ENCODE data around the gene CUL7.

Gene CUL7

DNA sequence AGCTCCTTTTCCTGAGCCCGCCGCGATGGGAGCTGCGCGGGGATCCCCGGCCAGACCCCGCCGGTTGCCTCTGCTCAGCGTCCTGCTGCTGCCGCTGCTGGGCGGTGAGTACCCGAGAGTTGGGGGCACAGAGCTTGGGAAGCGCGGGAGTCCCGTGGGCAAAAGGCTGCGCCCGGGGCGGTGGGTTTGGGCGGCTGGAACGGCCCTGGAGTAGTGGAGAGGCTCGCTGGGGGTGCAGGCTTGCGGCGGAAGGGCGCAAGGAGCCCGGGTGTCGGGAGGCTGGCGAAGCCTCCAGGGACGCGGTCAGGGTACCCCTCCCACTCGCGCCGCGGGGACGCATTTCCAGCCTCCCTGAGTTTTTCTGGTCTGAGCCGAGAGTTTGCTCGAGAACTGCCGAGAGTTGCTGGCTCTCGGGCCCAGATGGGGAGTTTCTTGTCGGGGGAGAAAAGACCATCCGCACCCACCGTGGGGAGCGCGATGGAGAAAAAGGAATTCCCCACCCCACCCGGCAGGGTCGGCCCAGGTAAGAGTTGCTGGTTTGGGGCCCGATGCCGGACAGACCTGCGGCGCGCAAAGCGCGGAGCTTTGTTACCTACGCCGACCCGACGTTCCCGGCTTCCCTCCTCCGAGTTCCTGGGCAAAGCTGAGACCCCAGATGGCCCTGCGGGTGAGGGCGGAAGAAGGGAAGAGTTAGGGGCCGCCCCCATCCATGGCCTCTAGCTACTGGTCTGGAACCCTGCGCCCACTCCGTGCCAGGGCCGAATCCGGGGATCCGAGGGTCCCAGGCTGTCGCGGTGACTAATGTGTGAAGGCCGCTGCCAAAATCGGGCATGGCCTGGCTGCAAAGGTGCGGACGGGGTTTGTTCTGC, 23.0 kb upstream of the CUL7 start:
- DNase-seq, result no peak

DNA sequence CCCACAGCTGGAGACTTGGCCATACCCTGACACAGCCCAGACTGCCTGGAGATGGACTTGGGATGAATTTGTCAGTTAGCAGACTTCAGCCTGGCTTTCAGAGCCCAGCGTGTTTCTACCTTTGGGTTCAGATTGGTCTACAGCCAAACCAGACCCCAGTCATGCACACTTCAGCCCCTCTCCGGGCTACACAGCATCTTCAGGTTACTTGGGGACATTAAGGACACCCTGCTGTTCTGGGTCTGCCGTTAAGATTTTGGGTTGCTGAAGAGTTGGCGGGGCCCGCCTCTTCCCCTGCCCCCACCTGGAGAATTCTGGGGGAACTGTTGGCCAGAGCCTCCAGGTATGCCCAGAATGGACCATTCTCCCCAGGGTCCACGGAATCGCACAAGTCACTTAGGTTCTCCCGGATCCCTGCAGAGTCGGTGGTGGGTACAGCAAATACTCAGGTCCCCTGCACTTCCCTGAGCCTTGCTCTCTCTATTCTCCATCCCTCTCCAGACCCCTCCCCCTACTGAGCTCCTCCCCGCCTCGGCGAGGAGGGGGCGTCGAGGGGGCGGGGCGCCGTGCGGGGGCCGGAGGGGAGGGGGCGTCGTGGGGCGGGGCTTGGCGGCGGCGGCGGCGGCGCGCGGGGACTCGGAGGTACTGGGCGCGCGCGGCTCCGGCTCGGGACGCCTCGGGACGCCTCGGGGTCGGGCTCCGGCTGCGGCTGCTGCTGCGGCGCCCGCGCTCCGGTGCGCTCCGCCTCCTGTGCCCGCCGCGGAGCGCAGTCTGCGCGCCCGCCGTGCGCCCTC, 22.2 kb upstream of the CUL7 start, which contains the start of gene PTK7:
TSS of gene PTK7 (plus strand) at position 645 of the 794 bp plus-strand sequence. CDS start 175 bp downstream, outside the sequence.
- no peak for DNase-seq

DNA sequence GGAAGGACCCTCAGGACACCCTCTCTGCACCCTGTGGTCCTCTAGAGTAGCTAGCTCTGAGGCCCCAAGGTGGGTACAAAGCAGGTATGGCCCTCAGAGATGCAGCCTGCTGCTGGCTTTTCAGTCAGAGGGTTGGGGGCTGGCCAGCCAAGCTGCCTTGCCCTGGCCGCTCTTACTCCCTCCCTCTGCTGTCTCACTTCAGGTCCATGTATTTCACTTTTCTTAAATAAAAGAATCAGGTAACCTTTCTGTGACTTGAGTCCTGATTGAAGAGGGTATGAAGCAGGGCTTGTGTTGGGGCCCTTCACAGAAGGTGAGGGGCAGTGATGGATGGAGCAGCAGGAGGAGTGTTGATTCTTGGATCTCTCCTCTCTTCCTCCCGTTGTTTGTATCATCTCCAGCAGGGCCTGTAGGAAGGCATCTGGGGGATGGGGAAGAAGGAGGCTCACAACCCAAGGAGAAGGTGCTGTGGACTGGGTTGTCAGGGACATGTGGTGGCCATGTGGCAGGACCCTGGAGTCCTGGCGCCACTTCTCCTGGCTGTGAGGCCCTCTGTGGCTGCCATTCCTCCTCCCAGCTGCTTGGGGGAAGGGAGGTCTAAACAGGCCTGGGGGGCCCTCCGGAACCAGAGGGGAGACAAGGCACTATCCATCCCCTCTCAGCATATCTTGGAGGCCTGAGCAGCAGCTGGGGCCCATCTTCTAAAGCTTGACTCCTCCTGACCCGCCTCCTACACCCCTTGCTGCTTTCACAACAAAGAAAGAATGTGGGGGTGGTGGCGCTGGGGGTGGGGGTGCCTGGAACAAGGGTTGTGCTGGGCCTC, 21.4 kb upstream of the CUL7 start:
- no peak for DNase-seq

DNA sequence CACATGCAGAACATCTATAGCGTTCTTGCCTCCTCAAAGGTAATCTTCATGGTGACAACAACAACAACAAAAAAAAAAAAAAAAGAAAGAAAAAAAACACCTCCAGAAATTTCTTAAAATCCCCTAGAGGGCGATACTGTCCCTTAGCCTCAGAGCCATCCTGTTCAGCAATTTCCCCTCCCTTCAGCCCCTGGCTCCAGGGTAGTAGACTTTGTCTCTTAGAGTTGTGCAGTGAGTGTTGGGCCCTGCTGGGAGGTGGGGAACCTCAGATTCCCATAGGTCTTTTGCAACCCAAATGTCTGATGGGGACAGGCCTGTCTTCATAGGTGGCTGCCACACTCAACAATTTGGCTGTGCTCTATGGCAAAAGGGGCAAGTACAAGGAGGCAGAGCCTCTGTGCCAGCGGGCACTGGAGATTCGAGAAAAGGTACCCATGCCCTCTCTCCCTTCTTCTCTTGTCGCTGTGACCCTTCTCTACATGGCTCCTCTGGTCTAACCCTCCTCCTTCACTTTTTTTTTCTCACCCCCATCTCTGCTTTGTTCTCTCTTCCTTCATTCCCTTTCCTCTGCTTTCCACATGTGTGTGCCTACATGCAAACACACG, 16.5 kb upstream of the CUL7 start:
- no peak for DNase-seq

DNA sequence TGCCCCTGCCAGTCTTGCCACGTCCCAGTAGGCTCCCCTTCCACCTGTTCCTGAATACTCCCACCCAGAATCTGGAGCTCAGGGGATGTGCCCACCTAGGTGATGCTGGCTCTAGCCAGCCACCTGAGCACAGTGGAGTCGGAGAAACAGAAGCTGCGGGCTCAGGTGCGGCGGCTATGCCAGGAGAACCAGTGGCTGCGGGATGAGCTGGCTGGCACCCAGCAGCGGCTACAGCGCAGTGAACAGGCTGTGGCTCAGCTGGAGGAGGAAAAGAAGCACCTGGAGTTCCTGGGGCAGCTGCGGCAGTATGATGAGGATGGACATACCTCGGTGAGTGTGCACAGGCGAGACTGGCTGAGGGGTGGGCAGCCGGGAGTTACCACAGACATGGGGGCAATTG, 9.2 kb upstream of the CUL7 start:
- no peak for DNase-seq

DNA sequence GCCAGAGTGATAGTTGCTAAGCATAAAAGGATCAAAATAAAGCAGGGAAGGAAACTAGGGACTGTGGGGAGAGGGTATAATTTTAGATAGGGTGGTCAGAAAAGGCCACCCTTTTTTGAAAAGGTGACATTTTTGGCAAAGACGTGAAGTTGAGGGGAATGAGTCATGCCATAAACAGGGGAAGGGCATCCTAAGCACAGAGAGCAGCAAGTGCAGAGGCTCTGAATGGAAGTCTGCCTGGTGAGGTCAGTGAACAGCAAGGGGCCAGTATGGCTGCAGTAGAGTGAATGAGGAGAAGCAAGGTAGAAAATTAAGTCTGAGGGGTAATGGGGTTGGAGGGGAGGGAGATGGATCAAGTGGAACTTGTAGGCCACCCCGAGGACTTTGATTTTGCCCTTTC, 8.2 kb upstream of the CUL7 start:
- no peak for DNase-seq

DNA sequence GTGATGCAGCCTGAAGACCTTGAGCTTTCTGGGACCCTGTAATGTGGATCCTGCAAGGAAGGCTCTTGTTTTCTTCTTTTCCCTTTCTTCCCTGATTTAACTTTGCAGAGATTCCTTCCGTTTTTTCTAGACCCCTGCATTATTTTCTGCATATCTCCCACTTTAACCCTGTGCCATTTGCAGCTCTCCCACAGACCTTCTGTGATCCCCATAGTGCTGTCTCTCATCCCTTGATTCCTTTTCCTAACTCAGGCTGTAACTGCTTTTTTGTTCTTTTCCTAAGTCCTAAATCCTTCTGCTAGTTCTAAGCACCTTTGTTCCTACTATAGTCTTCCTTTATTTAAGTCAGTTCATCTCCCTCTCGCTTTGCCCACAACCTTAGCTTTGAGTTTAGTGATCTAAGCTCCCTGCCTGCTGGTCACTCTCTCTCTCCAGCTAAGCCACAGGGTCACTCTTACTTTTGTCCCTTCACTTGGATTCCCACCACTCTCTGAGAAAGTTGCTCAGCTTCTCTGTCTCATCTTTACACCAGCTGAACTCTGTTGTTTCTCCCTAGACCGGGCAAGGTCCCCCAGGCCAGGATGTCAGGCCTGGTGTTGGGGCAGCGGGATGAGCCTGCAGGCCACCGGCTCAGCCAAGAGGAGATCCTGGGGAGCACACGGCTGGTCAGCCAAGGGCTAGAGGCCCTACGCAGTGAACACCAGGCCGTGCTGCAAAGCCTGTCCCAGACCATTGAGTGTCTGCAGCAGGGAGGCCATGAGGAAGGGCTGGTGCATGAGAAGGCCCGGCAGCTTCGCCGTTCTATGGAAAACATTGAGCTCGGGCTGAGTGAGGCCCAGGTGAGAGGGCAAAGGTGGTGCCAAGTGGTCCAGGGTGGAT, 7.3 kb upstream of the CUL7 start:
- DNase-seq, result no peak

DNA sequence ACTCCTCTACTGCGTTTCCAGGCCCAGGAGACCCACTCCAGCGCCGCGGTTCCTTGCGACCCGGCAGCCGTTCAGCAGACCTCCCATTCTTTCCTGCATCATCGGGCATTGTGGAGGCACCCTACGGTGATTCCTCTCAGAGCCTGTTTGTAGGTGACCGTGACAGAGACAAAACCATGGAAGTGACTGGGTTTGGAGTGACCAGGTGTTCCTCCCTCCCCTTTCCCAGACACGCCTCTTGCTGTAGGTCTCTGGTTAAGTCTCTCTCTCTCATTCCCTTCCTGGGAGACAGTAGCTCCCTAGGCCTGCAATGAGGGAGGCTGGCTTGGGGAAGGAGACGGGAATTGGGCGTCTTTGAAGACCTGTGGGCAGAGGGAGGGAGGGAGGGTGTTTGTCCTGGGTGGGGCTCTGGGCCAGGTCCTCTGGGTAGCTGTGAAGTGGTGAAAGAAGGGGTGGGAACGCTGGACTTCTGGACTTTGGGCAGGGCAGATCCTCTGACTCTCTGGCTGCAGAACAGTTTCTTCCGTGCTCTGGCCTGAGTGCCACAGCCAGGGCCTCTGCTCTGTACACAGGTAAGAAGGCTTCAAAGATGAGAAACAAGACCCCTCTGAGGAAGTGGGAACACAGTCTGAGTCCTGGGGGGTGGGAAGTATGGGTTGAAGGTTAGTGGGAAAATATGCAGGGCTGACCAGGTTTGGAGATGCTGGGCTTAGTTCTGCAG, 6.5 kb upstream of the CUL7 start:
- no peak for DNase-seq

DNA sequence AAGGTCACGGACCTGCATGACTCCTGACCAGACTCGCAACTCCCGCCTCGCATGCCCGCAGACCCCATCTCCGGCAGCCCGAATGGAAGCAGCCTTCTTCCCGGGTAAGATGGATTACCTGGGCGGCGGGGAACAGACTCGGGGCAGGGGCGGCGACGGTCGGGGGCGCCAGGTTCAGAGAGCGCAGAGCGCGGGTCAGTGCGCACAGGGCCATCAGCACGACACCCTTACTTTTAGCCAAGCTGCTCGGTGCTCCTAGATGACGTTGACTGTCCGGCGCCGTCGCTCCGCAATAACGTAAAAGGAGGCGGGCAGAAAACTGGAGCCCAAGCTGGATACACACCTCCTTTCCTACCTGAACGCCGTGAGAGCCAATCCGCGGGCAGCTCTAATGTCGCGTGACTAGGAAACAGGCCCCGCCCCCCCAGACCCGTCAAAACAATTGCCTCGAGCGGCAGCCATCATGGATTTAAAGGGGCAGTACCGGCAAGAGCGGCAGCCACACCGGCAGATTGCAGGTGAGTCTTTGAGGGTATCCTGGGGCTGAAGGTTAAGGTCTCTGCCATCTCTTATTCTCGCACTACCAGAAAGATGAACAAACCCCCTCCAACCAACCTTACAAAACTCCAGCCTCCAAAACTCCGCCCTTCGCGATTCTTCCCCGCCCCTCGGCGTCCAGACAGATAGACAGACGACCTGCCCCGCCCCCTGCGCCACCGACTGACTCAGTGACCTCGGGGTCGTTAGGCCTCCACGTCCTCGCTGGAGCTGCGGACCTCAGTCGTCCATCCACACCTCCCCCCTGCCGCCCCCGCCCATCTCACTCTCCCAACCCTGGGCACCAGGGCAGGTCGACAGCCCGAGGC, 5.8 kb upstream of the CUL7 start, which contains the start of the genes KLC4 and MRPL2:
TSS of gene KLC4 (plus strand) at position 464 of the 866 bp plus-strand sequence. CDS start 1,705 bp downstream, outside the sequence.
TSS of gene MRPL2 (minus strand) at position 267 of the 866 bp plus-strand sequence. CDS start at position 214, 53 bp downstream.
- peak; percentile 96 to 99 for DNase-seq

DNA sequence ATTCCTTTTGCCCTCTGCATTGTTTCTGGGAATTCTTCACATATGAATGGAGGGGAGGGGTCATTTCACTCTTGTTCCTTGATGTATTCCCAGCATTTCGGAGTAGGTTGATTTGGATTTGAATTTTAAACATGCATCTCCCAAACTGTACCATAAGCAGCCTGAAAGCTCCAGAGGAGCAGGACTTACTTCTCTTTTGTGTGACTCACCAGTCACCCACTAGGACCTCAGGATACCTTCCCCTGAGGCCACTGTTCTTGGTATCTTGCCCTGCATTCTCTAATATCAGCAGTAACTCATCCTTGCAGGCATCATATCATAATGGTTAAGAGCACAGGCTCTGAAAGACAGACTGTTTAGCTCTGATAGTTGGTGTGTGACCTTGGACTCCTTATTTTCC, 4.9 kb upstream of the CUL7 start:
- no peak for DNase-seq

DNA sequence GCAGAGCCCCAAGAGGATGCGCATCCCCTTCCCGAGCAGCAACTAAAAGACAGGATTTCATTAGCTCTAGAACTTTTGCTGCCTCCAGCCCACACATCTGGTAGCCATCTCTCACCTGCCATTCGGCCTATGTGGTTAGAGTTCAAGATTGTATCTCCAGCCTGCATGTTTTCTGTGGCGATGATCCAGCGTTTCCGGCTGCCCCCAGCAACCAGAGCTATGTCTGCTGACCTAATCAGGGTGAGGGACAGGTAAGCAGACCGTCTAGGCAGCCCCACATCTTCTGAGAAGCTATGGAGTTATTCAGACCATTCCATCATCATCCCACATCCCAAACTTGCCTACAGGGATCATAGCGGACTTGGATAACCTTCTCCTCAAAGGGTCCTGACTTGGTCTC, 2.3 kb upstream of the CUL7 start:
- no peak for DNase-seq

DNA sequence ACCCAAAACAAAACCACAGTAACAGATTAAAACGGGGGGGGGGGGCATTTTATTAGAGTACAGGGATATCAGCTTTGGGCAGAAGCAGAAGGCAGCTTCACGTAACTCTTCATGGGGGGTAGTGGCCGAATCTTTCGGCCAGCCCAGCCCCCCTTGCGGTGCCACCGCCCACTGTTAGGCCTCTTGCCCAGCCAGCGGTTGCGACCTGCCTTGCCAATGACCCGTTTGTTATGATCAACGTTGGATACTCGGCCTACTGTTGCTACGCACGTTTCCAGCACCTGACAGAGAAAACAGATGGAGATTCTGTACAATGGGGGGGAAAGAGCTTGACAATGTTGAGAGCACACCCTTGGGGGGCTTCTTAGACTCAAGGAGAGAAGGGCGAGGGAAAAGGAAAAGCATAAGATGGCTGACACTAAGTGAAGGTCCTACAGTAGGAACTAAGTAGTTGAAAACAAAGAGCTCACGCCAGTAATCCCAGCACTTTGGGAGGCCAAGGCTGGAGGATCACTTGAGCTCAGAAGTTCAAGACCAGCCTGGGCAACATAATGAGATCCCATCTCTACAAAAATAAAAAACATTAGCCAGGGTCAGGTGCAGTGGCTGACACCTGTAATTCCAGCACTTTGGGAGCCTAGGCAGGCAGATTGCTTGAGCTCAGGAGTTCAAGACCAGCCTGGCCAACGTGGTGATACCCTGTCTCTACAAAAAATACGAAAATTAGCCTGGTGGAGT, 724 bp upstream of the CUL7 start:
- DNase-seq, result no peak

DNA sequence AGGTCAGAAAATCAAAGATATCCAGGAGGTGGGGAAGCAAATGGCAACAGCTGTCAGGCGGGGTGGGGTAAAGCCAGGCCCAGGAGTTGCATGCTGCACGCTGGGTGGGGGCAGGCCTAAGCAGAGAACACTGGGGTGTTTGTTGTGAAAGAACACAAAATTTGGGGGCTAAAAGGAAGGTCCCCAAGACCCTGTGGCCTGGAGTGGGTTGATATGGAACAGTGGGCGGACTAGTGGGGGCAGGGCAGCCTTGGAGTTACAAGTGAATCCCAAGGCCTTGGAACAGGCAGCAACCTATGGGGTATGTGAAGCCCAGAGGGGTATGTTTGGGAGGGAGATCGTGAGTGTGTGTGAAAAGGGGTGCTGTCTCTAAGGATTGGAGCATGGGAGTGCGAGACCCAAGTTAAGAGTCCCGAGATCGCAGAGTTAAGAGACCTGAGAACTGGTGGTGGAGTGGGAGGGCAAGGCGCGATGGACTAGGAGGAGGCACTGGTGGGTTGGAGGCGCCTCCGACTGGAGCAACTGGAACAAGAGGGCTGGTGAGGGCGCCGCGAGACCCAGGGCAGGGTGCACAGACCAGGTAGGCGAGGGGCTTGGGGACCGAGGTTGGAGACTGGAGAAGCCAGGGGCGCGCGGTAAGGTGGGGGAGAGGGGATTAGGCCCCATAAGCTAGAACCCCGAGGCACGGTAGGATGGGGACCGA, 658 bp downstream of the CUL7 start:
- DNase-seq, result no peak

DNA sequence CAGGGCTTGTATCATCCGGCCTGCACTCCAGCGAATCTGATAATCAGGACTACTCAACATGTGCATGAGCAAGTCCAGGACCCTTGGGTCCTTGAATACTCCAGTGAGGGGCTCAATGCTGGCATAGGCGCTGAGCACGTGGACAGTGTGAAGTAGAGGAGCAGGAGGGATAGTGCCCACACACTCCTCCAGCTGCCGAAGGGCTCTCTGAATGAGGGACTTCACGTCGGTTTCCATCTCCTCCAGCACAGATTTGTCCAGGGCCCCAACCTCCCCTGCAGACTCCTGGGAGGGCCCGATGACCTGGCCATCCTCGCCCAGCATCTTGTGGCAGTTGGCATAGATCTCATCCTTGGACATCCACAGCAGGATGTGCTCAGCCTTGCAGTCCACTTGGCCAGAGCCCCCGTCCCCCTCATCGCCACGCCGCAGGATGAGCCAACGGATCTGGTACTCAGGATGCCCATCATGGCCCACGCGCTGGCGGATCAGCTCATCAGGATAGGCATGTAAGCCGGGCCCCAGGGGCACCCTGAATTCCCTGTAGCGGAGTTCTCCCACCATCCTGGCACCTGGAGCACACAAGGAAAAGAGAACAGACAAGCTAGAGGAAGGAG, 1.3 kb downstream of the CUL7 start:
- no peak for DNase-seq

DNA sequence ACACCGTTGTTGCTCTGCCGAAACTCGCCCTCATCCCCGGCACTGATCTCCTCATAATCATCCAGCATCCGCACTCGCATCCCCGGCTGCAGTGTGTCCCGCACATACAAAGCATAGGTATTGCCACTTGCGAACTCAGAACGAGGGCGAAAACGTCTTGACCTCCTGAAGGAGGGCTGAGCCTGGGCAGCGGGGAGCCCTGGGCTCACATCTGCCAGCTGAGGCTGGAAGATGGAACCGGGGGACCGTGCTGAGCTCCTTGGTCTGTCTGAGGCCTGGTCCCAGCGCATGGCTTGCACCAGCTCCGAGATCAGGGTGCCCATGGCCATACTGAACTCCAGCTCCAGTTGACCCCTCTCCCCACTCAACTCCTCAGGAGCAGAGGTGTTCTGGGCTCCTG, 2.7 kb downstream of the CUL7 start:
- no peak for DNase-seq

DNA sequence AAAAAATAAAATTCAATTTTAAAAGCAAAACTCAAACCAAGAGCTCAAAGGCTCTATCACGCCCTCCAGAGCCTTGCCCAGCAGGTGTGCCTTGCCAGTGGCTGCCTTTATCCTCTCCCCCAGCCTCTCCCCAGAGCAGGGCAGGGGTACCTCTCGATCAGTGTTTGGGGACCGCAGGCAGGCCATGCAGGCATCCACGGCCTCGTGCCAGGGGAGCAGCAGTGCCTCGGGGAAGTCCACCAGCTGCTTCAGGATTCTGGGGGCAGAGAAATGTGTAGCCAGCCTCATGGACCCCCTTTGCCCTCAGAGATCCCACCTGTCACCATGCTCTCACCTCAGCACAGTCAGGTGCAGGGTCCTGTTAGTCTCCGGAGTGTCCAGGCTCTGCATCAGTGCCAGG, 5.7 kb downstream of the CUL7 start:
- DNase-seq, result no peak

DNA sequence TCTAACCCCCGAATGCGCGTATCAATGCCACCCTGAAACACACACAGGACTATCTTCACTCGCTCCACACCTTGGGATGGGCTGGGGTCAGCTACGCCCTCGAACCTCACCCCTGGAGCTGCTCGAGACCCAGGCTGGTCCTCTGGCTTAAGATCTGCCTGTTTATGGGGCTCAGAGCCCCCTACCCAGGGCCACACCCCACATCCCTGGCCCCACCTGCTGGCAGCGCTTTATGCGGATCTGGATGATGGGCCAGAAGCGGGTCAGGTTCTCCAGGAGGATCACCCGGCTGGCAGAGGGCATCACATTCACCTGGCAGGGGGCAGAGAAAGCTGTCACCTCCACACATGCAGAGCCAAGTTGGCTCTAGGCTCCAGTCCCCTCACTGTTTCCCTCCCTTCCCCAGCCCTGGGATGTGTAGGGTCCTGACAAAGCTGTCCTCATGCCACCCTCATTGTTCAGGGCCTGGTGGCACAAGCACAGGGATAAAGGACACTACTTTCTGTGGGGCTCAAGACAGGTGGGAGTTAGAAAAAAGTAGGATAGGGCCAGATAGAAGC, 8.2 kb downstream of the CUL7 start:
- DNase-seq, result no peak
